ENCODE measurements around the gene SLC9B1.
A peak's percentile ranks its signal among the peaks of the same experiment; 100 is the strongest.
"Not testable (repeated sequence)": the region's sequence is repeated elsewhere in the genome, so short reads cannot be mapped to it uniquely, and the experiment has no call there.

The SLC9B1 gene

GRCh38 chr4:103011378-103012025 lies 8.0 kb downstream of the SLC9B1 start:
- no peak for DNase-seq (ENCODE audit: low spot score)

GRCh38 chr4:103010804-103011203 lies 8.7 kb downstream of the SLC9B1 start:
- DNase-seq (ENCODE audit: low spot score) = no peak

- peak; percentile 79 for DNase-seq (ENCODE audit: low spot score)
Observed at GRCh38 chr4:103008875-103009729, 10.4 kb downstream of the SLC9B1 start.

- no peak for DNase-seq (ENCODE audit: low spot score)
Observed at GRCh38 chr4:103002551-103002950, 17.0 kb downstream of the SLC9B1 start.

- DNase-seq (ENCODE audit: low spot score) = peak; percentile 29
Observed at GRCh38 chr4:102994803-102995202, 24.7 kb downstream of the SLC9B1 start.

GRCh38 chr4:102993985-102994384 lies 25.5 kb downstream of the SLC9B1 start:
- DNase-seq (ENCODE audit: low spot score) = not testable (repeated sequence)

GRCh38 chr4:102988429-102989020 lies 31.0 kb downstream of the SLC9B1 start:
- DNase-seq (ENCODE audit: low spot score) = no peak

GRCh38 chr4:102981005-102981404 lies 38.5 kb downstream of the SLC9B1 start:
- DNase-seq (ENCODE audit: low spot score) = no peak

GRCh38 chr4:102961813-102962212 lies 57.7 kb downstream of the SLC9B1 start:
- not testable (repeated sequence) for DNase-seq (ENCODE audit: low spot score)

- DNase-seq (ENCODE audit: low spot score) = no peak
Observed at GRCh38 chr4:102959496-102959895, 60.0 kb downstream of the SLC9B1 start.

- DNase-seq (ENCODE audit: low spot score) = no peak
Observed at GRCh38 chr4:102945066-102945465, 74.4 kb downstream of the SLC9B1 start.

- DNase-seq (ENCODE audit: low spot score) = not testable (repeated sequence)
Observed at GRCh38 chr4:102938063-102938462, 81.4 kb downstream of the SLC9B1 start.

- no peak for DNase-seq (ENCODE audit: low spot score)
Observed at GRCh38 chr4:102935716-102936115, 83.8 kb downstream of the SLC9B1 start.

GRCh38 chr4:102919697-102920096 lies 99.8 kb downstream of the SLC9B1 start:
- not testable (repeated sequence) for DNase-seq (ENCODE audit: low spot score)

- DNase-seq (ENCODE audit: low spot score) = no peak
Observed at GRCh38 chr4:102918859-102919258, 100.6 kb downstream of the SLC9B1 start.

GRCh38 chr4:102901804-102902203 lies 117.7 kb downstream of the SLC9B1 start:
- DNase-seq (ENCODE audit: low spot score) = no peak

- not testable (repeated sequence) for DNase-seq (ENCODE audit: low spot score)
Observed at GRCh38 chr4:102897610-102898009, 121.9 kb downstream of the SLC9B1 start.

- not testable (repeated sequence) for DNase-seq (ENCODE audit: low spot score)
Observed at GRCh38 chr4:102896547-102896946, 123.0 kb downstream of the SLC9B1 start.

GRCh38 chr4:102889866-102890265 lies 129.6 kb downstream of the SLC9B1 start:
- DNase-seq (ENCODE audit: low spot score) = not testable (repeated sequence)

GRCh38 chr4:102888570-102888969 lies 130.9 kb downstream of the SLC9B1 start:
- DNase-seq (ENCODE audit: low spot score) = not testable (repeated sequence)

GRCh38 chr4:102883278-102883677 lies 136.2 kb downstream of the SLC9B1 start:
- no peak for DNase-seq (ENCODE audit: low spot score)

- no peak for DNase-seq (ENCODE audit: low spot score)
Observed at GRCh38 chr4:102881343-102881742, 138.2 kb downstream of the SLC9B1 start.

GRCh38 chr4:102878901-102879300 lies 140.6 kb downstream of the SLC9B1 start:
- DNase-seq (ENCODE audit: low spot score) = no peak
